Gastroesophageal sphincter (tissue), 4 donors: Measurements from ENCODE around the gene RIN2. TPM values are rescaled to one million over a fixed set of nuclear protein-coding genes. Genes with fewer than 3 reads are reported as not detected.

ENCODE experiments used
- ATAC-seq: fragments of 150-250 bp; one replicate; pipeline ENCODE4 v1.9.1; 2016; ENCODE audit warnings: mild to moderate bottlenecking, moderate library complexity
- H3K27ac ChIP-seq, 4 donors: fragments of 200-600 bp; sonication (generic) in 3 of 4; 1 replicate in 3 of 4; 2 replicates in 1 of 4; pipeline ENCODE4 v1.5.1; 2016 to 2019
- H3K27me3 ChIP-seq: fragments of 200-600 bp; sonication (generic); one replicate; pipeline ENCODE4 v1.5.1; 2019
- H3K36me3 ChIP-seq, 2 donors: fragments of 200-600 bp; sonication (generic); one replicate each; pipeline ENCODE4 v1.5.1; 2019; ENCODE audit warnings: control low read depth in 1 of 2
- H3K4me1 ChIP-seq, 3 donors: fragments of 200-600 bp; sonication (generic); 1 replicate in 2 of 3; 2 replicates in 1 of 3; pipeline ENCODE4 v1.5.1; 2016 to 2019; ENCODE audit warnings: control low read depth in 2 of 3
- H3K4me3 ChIP-seq, 2 donors: fragments of 200-600 bp; sonication (generic); one replicate each; pipeline ENCODE4 v1.5.1; 2019; ENCODE audit warnings: mild to moderate bottlenecking in 1 of 2, moderate library complexity in 1 of 2
- H3K9me3 ChIP-seq, 3 donors: fragments of 200-600 bp; sonication (generic); one replicate each; pipeline ENCODE4 v1.5.1; 2017 to 2019; ENCODE audit warnings: control low read depth in 2 of 3
- EP300 ChIP-seq: sonication (generic); formaldehyde crosslinking; IDR thresholded peaks from one replicate; pipeline ENCODE4 v1.6.1; 2017; ENCODE audit warnings: antibody characterized with exemption, mild to moderate bottlenecking
- POLR2A ChIP-seq, 2 donors: fragments of 450-650 bp; IDR thresholded peaks; one replicate each; pipeline ENCODE4 v1.6.1; 2017; ENCODE audit warnings: antibody characterized with exemption in 2 of 2, mild to moderate bottlenecking in 2 of 2, moderate library complexity in 1 of 2
- POLR2AphosphoS5 ChIP-seq: sonication (generic); formaldehyde crosslinking; IDR thresholded peaks from one replicate; pipeline ENCODE4 v1.6.1; 2017; ENCODE audit warnings: antibody characterized with exemption
- WGBS, 2 donors: methylation state at CpG; one replicate each; pipeline ENCODE4 v1.1.5; 2018; ENCODE audit warnings: low coverage in 1 of 2; 5-methylcytosine and 5-hydroxymethylcytosine counted together
- total RNA-seq, 4 donors: library from RNA; depleted of rRNA; stranded (reverse); fragments of >200 nt; gene quantifications; one replicate each; pipeline ENCODE4 v1.1.0, GENCODE V29; 2016
- TF ChIP-seq, protein P1 (sequence below), 4 experiments: fragments of 200-600 bp in 2 of 4; fragments of 450-650 bp in 2 of 4; sonication (generic) in 1 of 4; IDR thresholded peaks; one replicate each; pipeline ENCODE4 v1.5.1; 2017 to 2019; ENCODE audit warnings: antibody characterized with exemption in 4 of 4, mild to moderate bottlenecking in 2 of 4, moderate library complexity in 2 of 4

The RIN2 gene
- total RNA-seq, 4 donors from 2014 or later: 44.7 to 89.5 (median 54.8) TPM

DNA sequence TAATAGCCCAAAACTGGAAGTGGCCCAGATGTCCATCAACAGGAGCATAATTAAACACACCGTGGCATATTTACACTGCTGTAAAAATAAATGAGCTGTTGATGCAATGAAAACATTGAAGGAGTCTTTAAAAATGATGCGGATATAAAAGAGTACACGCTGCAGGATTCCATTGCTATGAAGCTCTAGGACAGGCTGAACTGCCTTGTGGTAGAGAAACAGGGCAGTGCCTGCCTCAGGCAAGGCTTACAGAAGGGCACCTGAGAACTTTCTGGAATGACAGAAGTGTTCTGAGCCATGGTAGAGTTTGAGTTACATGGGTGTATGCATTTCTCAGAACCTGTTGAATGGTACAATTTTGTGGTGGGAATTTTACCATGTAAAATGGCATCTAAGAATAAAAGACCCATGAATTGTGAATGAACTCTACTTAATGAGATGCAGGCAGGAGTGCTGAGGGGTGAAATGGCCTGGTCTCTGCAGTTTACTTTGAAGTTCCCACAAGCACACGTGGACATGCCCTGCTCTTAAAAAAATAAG, 45.3 kb upstream of the RIN2 start:
- Histone ChIP-seq H3K27me3 (no peaks in the 10 kb centered on the region), H3K4me3 (no peak overlapping the region), H3K36me3 (no peaks in the 10 kb centered on the region), H3K9me3 (no peaks in the 10 kb centered on the region), H3K4me1 (peaks cover 8 to 57% (median 11%) of the 10 kb centered on the region in 3 donors), H3K27ac (peak overlapping the region in 3 of 4 donors; percentile 11 to 67 (median 57))
- WGBS, 2 donors: 6 to 34% methylated on average over 2 to 4 of the region's 4 CpGs
- ATAC-seq: peak; percentile 90
- TF ChIP-seq POLR2AphosphoS5 (peak; percentile 93), EP300 (peak; percentile 16), POLR2A (IDR thresholded peaks at IDR 0.05) (no peak)
- TF ChIP-seq, protein P1, sequence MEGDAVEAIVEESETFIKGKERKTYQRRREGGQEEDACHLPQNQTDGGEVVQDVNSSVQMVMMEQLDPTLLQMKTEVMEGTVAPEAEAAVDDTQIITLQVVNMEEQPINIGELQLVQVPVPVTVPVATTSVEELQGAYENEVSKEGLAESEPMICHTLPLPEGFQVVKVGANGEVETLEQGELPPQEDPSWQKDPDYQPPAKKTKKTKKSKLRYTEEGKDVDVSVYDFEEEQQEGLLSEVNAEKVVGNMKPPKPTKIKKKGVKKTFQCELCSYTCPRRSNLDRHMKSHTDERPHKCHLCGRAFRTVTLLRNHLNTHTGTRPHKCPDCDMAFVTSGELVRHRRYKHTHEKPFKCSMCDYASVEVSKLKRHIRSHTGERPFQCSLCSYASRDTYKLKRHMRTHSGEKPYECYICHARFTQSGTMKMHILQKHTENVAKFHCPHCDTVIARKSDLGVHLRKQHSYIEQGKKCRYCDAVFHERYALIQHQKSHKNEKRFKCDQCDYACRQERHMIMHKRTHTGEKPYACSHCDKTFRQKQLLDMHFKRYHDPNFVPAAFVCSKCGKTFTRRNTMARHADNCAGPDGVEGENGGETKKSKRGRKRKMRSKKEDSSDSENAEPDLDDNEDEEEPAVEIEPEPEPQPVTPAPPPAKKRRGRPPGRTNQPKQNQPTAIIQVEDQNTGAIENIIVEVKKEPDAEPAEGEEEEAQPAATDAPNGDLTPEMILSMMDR (IDR thresholded peaks at IDR 0.05): no peak

DNA sequence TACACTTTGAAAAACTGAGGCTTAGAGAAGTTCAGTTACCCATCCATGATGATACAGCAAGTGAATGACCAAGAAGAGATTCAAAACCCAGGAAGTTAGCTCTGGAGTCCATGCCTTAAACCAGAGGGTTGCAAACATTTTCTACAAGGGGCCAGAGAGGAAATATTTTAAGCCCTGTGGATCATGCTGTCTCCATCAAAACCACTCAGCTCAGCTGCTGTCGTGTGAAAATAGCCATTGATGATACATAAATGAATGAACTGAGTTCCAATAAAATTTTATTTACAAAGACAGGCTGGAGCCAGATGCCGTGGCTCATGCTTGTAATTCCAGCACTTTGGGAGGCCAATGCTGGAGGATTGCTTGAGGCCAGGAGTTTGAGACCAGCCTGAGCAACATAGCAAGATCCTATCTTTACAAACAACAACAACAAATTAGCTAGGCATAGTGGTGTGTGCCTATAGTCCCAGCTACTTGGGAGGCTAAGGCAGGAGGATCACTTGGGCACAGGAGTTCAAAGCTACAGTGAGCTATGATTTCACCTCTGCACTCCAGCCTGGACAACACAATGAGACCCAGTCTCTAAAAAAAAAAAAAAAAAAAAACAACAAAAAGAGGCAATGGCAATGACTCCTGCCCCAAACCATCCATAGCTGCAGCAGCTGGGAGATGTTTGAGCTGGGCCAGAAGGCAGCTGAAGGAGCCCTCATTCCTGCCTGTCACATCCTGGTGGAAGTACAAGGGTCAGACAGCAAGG, 44.1 kb upstream of the RIN2 start:
- no peak overlapping the region for H3K27ac ChIP-seq
- no peaks in the 10 kb centered on the region for H3K9me3 ChIP-seq
- no peaks in the 10 kb centered on the region for H3K27me3 ChIP-seq
- no peaks in the 10 kb centered on the region for H3K36me3 ChIP-seq
- TF ChIP-seq POLR2AphosphoS5: no peak
- TF ChIP-seq POLR2A (IDR thresholded peaks at IDR 0.05): no peak
- TF ChIP-seq, protein P1 (IDR thresholded peaks at IDR 0.05): no peak
- TF ChIP-seq EP300: no peak
- no peak for ATAC-seq
- peaks cover 8 to 57% (median 11%) of the 10 kb centered on the region in 3 donors for H3K4me1 ChIP-seq
- WGBS, 2 donors: 75 to 87% methylated on average over 2 of the region's 2 CpGs
- no peak overlapping the region for H3K4me3 ChIP-seq

DNA sequence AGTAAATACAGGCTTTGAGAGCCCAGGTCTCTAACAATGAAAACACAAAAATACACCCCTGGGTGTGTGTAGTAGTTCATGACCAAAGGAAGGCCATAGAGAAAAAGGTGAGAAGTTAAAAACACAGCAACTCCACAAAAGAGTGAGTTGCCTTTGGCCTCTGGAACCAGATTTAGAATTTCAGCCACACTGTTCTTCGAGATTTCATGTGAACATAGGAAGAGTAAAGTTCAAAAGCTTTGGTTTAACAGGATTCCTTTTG, 43.5 kb upstream of the RIN2 start:
- 82 to 85% methylated on average over 1 of the region's 1 CpG for WGBS, 2 donors
- Histone ChIP-seq H3K27ac (no peak overlapping the region), H3K36me3 (no peaks in the 10 kb centered on the region), H3K27me3 (no peaks in the 10 kb centered on the region), H3K4me3 (no peak overlapping the region), H3K9me3 (no peaks in the 10 kb centered on the region), H3K4me1 (peaks cover 8 to 57% (median 11%) of the 10 kb centered on the region in 3 donors)
- no peak for TF ChIP-seq POLR2A (IDR thresholded peaks at IDR 0.05)
- TF ChIP-seq POLR2AphosphoS5: no peak
- TF ChIP-seq, protein P1 (IDR thresholded peaks at IDR 0.05): no peak
- TF ChIP-seq EP300: no peak
- ATAC-seq: no peak

DNA sequence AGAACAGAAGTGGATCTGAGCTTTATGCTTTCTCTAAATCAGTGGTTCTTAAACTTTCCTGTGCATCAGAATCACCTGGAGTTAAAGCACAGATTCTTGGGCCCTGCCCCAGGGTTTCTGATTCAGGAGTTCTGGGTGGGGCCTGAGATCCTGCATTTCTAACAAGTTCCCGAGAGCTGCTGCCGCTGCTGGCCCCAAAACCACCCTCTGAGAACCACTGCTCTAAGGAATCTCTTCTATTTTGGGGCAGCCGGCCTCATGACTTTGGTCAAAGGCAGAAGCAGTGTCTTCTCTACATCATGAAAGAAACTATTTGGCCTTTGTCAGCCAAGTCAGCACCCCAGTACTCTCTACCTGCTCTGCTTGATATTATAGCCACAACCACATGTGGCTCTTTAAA, 42.1 kb upstream of the RIN2 start:
- H3K27ac ChIP-seq: no peak overlapping the region
- H3K27me3 ChIP-seq: peaks cover 6% of the 10 kb centered on the region
- no peaks in the 10 kb centered on the region for H3K9me3 ChIP-seq
- H3K4me1 ChIP-seq: peaks cover 8 to 43% (median 10%) of the 10 kb centered on the region in 3 donors
- H3K36me3 ChIP-seq: no peaks in the 10 kb centered on the region
- ATAC-seq: no peak
- WGBS, 2 donors: 76% methylated on average over 2 of the region's 3 CpGs; no CpG with 5 or more reads in 1 of the 2 donors
- H3K4me3 ChIP-seq: no peak overlapping the region
- TF ChIP-seq POLR2A (IDR thresholded peaks at IDR 0.05) (no peak), POLR2AphosphoS5 (no peak), EP300 (no peak)
- TF ChIP-seq, protein P1 (IDR thresholded peaks at IDR 0.05): no peak

DNA sequence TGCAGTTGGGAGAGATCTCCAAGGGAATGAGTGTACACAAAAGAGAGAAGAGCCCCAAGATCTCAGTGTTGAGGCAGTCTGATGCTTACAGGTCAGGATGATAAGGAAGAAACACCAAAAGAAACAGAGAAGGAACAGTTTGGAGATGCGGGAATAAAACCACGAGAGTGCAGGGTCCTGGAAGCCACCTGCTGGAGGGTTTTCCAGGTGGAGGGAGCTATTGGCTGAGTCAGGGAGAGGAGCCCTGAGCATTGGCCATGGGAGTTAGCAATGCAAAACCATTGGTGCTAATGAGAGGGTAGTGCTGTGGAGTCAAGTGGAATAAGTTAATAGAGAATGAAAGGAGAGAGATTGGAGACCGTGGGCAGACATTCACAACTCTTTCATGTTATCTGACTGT, 39.2 kb upstream of the RIN2 start:
- Histone ChIP-seq H3K27me3 (peaks cover 6% of the 10 kb centered on the region), H3K4me1 (peaks cover 0 to 14% (median under 1%) of the 10 kb centered on the region in 3 donors), H3K27ac (no peak overlapping the region), H3K36me3 (peaks cover 0 to 5% of the 10 kb centered on the region in 2 donors), H3K4me3 (no peak overlapping the region), H3K9me3 (no peaks in the 10 kb centered on the region)
- 75 to 95% methylated on average over 2 to 3 of the region's 3 CpGs for WGBS, 2 donors
- ATAC-seq: no peak
- TF ChIP-seq POLR2AphosphoS5: no peak
- TF ChIP-seq POLR2A (IDR thresholded peaks at IDR 0.05): no peak
- no peak for TF ChIP-seq EP300
- TF ChIP-seq, protein P1 (IDR thresholded peaks at IDR 0.05): no peak
